CD4-positive, alpha-beta memory T cell (primary cell): ENCODE results near the gene PTPRG. TPM values are rescaled to one million over a fixed set of nuclear protein-coding genes. Genes with fewer than 3 reads are reported as not detected.

Experiments
- CTCF ChIA-PET: fragments of 350-600 bp; sonication (Branson Sonifier 250); formaldehyde crosslinking; loops from one replicate; lab custom pipeline; 2021; ENCODE audit warnings: inconsistent platforms; ENCODE audit not compliant: partially characterized antibody; lab: Charles Lee
- POLR2A ChIA-PET: fragments of 350-600 bp; sonication (Branson Sonifier 250); formaldehyde crosslinking; loops from one replicate; lab custom pipeline; 2021; ENCODE audit not compliant: partially characterized antibody; lab: Charles Lee
- DNase-seq, 5 donors: peaks; one replicate each; pipeline versions ENCODE4 v3.0.0 to v3.0.0-alpha.2; 2020 to 2022; ENCODE audit warnings: mixed read lengths in 1 of 5
- H3K27ac ChIP-seq: one replicate; pipeline ENCODE4 v1.7.0; 2013; ENCODE audit warnings: low read depth, low read length
- H3K27me3 ChIP-seq: 2 replicates; pipeline ENCODE4 v1.7.0; 2013; ENCODE audit warnings: mild to moderate bottlenecking, low read length, moderate library complexity; ENCODE audit not compliant: insufficient read depth
- H3K36me3 ChIP-seq: 2 replicates; pipeline ENCODE4 v1.7.0; 2013; ENCODE audit warnings: mild to moderate bottlenecking, low read length, moderate library complexity; ENCODE audit not compliant: insufficient read depth
- H3K4me1 ChIP-seq: 2 replicates; pipeline ENCODE4 v1.7.0; 2013; ENCODE audit warnings: mild to moderate bottlenecking, low read length, moderate library complexity; ENCODE audit not compliant: insufficient read depth
- H3K4me3 ChIP-seq, 2 donors: one replicate each; pipeline ENCODE4 v1.7.0; 2013; ENCODE audit warnings: low read length in 2 of 2, mild to moderate bottlenecking in 1 of 2
- H3K9me3 ChIP-seq, 2 donors: one replicate each; pipeline ENCODE4 v1.7.0; 2013; ENCODE audit warnings: low read length in 2 of 2, control low read depth in 1 of 2; ENCODE audit not compliant: control insufficient read depth in 1 of 2
- H3K27ac Mint-ChIP-seq, 7 donors: one replicate each; pipeline ENCODE4 v1.8.0; 2020 to 2021; ENCODE audit warnings: mixed read lengths in 7 of 7, mild to moderate bottlenecking in 6 of 7, inconsistent platforms in 3 of 7, moderate library complexity in 3 of 7
- H3K27me3 Mint-ChIP-seq, 2 donors: one replicate each; pipeline ENCODE4 v1.8.0; 2020 to 2021; ENCODE audit warnings: mixed read lengths in 2 of 2
- H3K36me3 Mint-ChIP-seq, 2 donors: one replicate each; pipeline ENCODE4 v1.8.0; 2020 to 2021; ENCODE audit warnings: mixed read lengths in 2 of 2, inconsistent platforms in 1 of 2, mild to moderate bottlenecking in 1 of 2
- H3K4me1 Mint-ChIP-seq, 4 donors: one replicate each; pipeline ENCODE4 v1.8.0; 2020 to 2021; ENCODE audit warnings: mixed read lengths in 4 of 4, mild to moderate bottlenecking in 1 of 4
- H3K4me3 Mint-ChIP-seq, 8 donors: one replicate each; pipeline ENCODE4 v1.8.0; 2020 to 2021; ENCODE audit warnings: mixed read lengths in 8 of 8, mild to moderate bottlenecking in 7 of 8, moderate library complexity in 6 of 8, inconsistent platforms in 3 of 8
- H3K9me3 Mint-ChIP-seq, 8 donors: one replicate each; pipeline ENCODE4 v1.8.0; 2020 to 2021; ENCODE audit warnings: mixed read lengths in 8 of 8, mild to moderate bottlenecking in 5 of 8, inconsistent platforms in 3 of 8, moderate library complexity in 1 of 8
- intact Hi-C: fragments of 100-400 bp; cut with micrococcal nuclease; formaldehyde crosslinking; loops from one replicate; pipeline ENCODE4 v1.15.1; 2023
- polyA plus RNA-seq, 2 donors: library from polyadenylated mRNA; unstranded; fragments of 300-500 nt; fragmentation: Illumina TruSeq; gene quantifications; one replicate each; pipeline ENCODE4 v1.2.3, GENCODE V29; 2021
- total RNA-seq, 2 experiments: library from RNA; stranded (reverse); gene quantifications; one replicate each; pipeline ENCODE4 v1.2.3, GENCODE V29; 2021

PTPRG gene
- total and polyA plus RNA-seq, 4 experiments from 2014 or later = not detected

DNA sequence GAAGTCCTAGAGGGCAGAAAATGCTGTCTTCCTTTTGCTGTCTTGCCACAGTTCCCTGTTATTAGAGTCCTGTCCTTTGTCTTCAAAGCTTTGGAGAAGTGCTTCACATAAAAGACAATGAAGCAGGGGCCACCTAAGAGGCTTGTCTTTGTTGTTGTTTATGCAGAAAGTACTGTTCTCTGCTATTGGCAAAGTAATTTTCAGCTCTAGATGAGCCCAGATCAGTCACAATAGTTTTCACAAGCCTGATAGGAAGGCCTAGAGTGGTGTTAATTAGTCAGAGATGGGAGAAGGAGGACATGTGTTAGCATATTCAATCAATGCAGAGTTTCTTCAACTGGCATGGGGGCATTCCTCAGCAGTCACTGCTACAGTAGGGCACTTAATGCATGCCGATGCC, 300.0 kb downstream of the PTPRG start:
- no peak overlapping the region for H3K27ac Mint-ChIP-seq
- H3K4me3 ChIP-seq = no peak overlapping the region
- no peaks in the 10 kb centered on the region for H3K27me3 ChIP-seq
- H3K9me3 Mint-ChIP-seq = peaks cover 0 to 4% (median 0%) of the 10 kb centered on the region in 8 donors
- no peak for DNase-seq
- no peaks in the 10 kb centered on the region for H3K36me3 ChIP-seq
- H3K4me1 Mint-ChIP-seq = no peaks in the 10 kb centered on the region
- H3K4me3 Mint-ChIP-seq = no peak overlapping the region
- no peak overlapping the region for H3K27ac ChIP-seq
- peaks cover 0 to 1% of the 10 kb centered on the region in 2 donors for H3K27me3 Mint-ChIP-seq
- no peaks in the 10 kb centered on the region for H3K9me3 ChIP-seq
- no peaks in the 10 kb centered on the region for H3K4me1 ChIP-seq
- intact Hi-C loops = no loop called here
- no peaks in the 10 kb centered on the region for H3K36me3 Mint-ChIP-seq
- CTCF ChIA-PET = interaction anchor here (1.0 kb wide), 1 partner anchor 9 kb away, joined by 4 read pairs; no protein-coding TSS in a partner anchor
- POLR2A ChIA-PET = no interaction called here

DNA sequence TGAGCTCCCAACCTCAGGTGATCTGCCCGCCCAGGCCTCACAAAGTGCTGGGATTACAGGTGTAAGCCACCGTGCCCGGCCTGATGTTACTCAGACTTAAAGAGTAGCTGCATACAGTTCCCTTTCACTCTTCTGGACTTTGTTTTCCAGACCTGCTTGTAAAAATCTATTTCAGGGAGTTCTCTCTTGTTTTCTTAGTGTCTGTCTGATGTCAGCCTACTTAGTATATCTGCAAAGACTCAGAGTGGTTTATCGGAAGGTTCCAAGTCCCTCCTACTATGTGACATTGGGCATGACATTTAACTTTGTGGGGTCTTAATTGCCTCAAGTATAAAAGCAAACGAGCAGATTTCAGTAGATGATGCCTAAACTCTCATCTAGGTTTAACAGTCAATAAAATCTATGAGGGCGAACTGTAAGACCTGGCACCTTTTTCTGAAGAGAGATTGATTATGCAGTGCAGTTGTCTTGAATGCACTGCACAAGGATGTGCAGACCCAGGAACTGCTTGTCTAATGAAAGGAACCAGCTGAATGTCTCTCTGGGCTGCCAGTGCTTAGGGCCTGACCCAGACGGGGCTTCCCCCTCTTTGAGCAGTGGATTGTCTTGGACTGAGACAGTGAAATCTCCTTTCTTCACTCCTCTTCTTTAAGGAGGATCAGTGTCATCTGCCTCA, 301.4 kb downstream of the PTPRG start:
- ChIA-PET POLR2A (no interaction called here), CTCF (interaction anchor here (0.7 kb wide), 1 partner anchor 59 kb away, joined by 5 read pairs; no protein-coding TSS in a partner anchor)
- H3K4me1 ChIP-seq = no peaks in the 10 kb centered on the region
- intact Hi-C loops = no loop called here
- no peak overlapping the region for H3K4me3 Mint-ChIP-seq
- no peaks in the 10 kb centered on the region for H3K36me3 ChIP-seq
- H3K9me3 ChIP-seq = no peaks in the 10 kb centered on the region
- H3K27ac ChIP-seq = no peak overlapping the region
- no peak overlapping the region for H3K27ac Mint-ChIP-seq
- DNase-seq = no peak
- no peaks in the 10 kb centered on the region for H3K27me3 ChIP-seq
- no peaks in the 10 kb centered on the region for H3K4me1 Mint-ChIP-seq
- peaks cover 0 to 4% (median 0%) of the 10 kb centered on the region in 8 donors for H3K9me3 Mint-ChIP-seq
- no peak overlapping the region for H3K4me3 ChIP-seq
- peaks cover 0 to 1% of the 10 kb centered on the region in 2 donors for H3K27me3 Mint-ChIP-seq
- no peaks in the 10 kb centered on the region for H3K36me3 Mint-ChIP-seq

DNA sequence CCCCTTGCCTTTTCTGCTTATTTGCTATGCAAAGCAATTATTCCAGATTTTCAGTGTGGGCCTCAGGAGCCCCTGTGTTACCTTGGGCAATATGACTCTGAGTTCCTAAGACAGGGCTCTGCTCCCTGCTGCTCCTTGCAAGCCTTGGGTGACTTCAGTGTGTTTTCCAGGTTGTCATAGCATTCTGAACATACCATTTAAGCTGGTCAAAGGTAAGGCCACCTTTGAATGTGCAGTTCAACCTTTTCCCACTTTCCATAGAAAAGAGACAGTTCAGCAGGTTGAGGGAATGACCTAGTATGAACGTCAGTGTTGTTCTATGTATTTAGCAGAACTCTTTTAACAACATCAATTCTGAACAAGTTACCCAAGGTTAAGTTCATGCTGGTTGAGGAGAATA, 302.2 kb downstream of the PTPRG start:
- POLR2A ChIA-PET = no interaction called here
- no peaks in the 10 kb centered on the region for H3K36me3 ChIP-seq
- intact Hi-C loops = no loop called here

DNA sequence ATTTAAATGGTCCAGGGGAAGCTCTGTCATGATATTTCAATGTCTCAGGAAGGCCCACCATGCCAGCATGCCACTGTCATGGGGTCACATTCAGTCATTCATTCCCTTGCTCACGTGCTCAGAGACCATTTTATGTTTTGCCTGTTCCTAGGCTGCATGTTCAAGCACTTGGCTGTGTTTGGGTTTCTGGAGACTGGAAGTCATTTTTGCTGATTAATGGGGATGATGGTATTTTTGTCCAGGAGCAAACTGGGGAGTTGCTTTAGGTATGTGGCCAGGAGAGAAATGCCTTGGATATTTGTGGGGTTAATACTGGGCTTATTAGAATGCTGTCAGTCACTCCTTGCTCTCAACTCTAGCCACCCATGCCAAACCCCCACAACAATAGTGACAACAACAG, 303.5 kb downstream of the PTPRG start:
- H3K4me1 ChIP-seq = no peaks in the 10 kb centered on the region
- no peaks in the 10 kb centered on the region for H3K27me3 ChIP-seq
- no peak overlapping the region for H3K27ac ChIP-seq
- intact Hi-C loops = no loop called here
- no peaks in the 10 kb centered on the region for H3K27me3 Mint-ChIP-seq
- no peak for DNase-seq
- H3K36me3 Mint-ChIP-seq = no peaks in the 10 kb centered on the region
- no peaks in the 10 kb centered on the region for H3K9me3 ChIP-seq
- H3K4me1 Mint-ChIP-seq = no peaks in the 10 kb centered on the region
- H3K27ac Mint-ChIP-seq = no peak overlapping the region
- ChIA-PET CTCF (no interaction called here), POLR2A (no interaction called here)
- no peaks in the 10 kb centered on the region for H3K36me3 ChIP-seq
- no peak overlapping the region for H3K4me3 ChIP-seq
- no peak overlapping the region for H3K4me3 Mint-ChIP-seq
- H3K9me3 Mint-ChIP-seq = peaks cover 0 to 7% (median 0%) of the 10 kb centered on the region in 8 donors

More for the DNA sequence above, 302.2 kb downstream of the PTPRG start:
- Histone ChIP-seq H3K27me3 (no peaks in the 10 kb centered on the region), H3K27ac (no peak overlapping the region), H3K4me1 (no peaks in the 10 kb centered on the region), H3K4me3 (no peak overlapping the region), H3K9me3 (no peaks in the 10 kb centered on the region)
- Mint-ChIP-seq H3K27me3 (peaks cover 0 to 1% of the 10 kb centered on the region in 2 donors), H3K9me3 (peaks cover 0 to 4% (median 0%) of the 10 kb centered on the region in 8 donors), H3K36me3 (no peaks in the 10 kb centered on the region), H3K27ac (no peak overlapping the region), H3K4me1 (no peaks in the 10 kb centered on the region), H3K4me3 (no peak overlapping the region)
- no peak for DNase-seq
- CTCF ChIA-PET = no interaction called here

DNA sequence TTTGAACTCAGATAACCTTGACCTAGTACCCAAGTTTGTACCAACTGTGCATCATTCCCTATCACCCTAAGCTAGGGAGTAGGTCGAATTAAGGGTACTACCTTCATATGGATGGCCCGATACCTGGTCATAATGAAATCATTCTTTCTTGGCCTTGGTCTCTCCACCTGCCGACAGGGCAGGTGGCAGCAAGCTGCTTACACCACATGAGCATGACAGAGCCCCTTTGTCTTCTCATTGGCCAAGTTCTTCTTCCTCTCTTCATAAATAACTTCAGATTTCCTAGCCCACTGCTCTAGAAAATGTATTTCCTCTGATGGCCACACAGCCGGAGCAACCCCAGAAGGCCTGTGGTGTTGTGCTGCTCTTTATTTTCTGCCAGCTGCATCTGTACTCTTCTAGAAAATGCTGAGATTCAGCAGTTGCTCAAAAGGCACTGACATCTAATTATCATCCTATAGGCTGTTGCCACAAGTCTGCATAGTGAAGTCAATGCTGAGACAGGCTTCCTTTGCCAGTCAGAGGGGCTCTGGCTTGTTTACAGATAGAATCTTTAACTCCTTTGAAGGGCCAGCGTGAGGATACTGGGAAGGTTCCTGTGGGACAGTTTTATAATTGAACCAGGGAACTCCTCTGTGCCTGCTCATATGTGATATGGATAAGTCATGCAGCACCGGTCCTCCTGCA, 304.2 kb downstream of the PTPRG start:
- POLR2A ChIA-PET = no interaction called here
- Mint-ChIP-seq H3K9me3 (peaks cover 0 to 7% (median 0%) of the 10 kb centered on the region in 8 donors), H3K36me3 (no peaks in the 10 kb centered on the region), H3K27me3 (no peaks in the 10 kb centered on the region), H3K4me1 (no peaks in the 10 kb centered on the region), H3K27ac (no peak overlapping the region), H3K4me3 (no peak overlapping the region)
- no peaks in the 10 kb centered on the region for H3K36me3 ChIP-seq
- no peaks in the 10 kb centered on the region for H3K27me3 ChIP-seq
- no peak overlapping the region for H3K4me3 ChIP-seq
- CTCF ChIA-PET = interaction anchor here (0.7 kb wide), 1 partner anchor 130 kb away, joined by 4 read pairs; no protein-coding TSS in a partner anchor
- H3K27ac ChIP-seq = no peak overlapping the region
- H3K4me1 ChIP-seq = no peaks in the 10 kb centered on the region
- intact Hi-C loops = no loop called here
- no peaks in the 10 kb centered on the region for H3K9me3 ChIP-seq
- DNase-seq = no peak

- Histone ChIP-seq H3K4me1 (no peaks in the 10 kb centered on the region), H3K27ac (no peak overlapping the region), H3K4me3 (no peak overlapping the region), H3K36me3 (no peaks in the 10 kb centered on the region), H3K9me3 (no peaks in the 10 kb centered on the region), H3K27me3 (no peaks in the 10 kb centered on the region)
- intact Hi-C loops = no loop called here
- H3K4me1 Mint-ChIP-seq = no peaks in the 10 kb centered on the region
- H3K36me3 Mint-ChIP-seq = no peaks in the 10 kb centered on the region
- no peak for DNase-seq
- H3K9me3 Mint-ChIP-seq = peaks cover 0 to 5% (median 0%) of the 10 kb centered on the region in 8 donors
- ChIA-PET CTCF (interaction anchor here (0.7 kb wide), 1 partner anchor 130 kb away, joined by 4 read pairs; no protein-coding TSS in a partner anchor), POLR2A (no interaction called here)
- H3K4me3 Mint-ChIP-seq = no peak overlapping the region
- no peaks in the 10 kb centered on the region for H3K27me3 Mint-ChIP-seq
- no peak overlapping the region for H3K27ac Mint-ChIP-seq
These were observed 304.8 kb downstream of the PTPRG start for GRCh38 chr3:61866153-61866542.

DNA sequence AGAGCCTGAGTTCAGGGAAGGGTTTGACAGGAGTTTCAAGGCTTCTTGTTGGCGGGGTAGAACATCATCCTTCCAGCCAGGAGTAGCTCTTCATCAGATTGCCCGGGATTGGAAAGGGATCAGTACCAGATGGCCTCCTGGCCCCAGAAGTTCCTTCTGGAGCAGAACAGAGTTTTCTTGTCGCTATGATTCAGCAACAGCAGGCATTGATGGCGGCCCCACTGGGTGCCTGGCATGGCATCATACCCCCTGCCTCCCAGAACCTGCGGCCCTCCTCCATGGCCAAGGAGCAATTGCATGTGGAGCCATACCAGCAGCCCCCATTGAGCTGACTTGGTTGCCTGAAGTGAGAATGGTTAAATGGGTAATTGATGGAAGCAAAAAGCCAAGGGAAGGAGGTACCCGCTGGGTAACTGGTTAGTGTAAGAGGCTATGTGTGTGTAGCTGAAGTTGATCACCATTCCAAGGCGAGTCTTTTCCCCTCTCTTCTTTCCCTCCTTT, 305.6 kb downstream of the PTPRG start:
- H3K4me1 ChIP-seq = no peaks in the 10 kb centered on the region
- ChIA-PET CTCF (no interaction called here), POLR2A (no interaction called here)
- H3K4me3 ChIP-seq = no peak overlapping the region
- intact Hi-C loops = no loop called here
- no peak overlapping the region for H3K4me3 Mint-ChIP-seq
- no peak for DNase-seq
- no peaks in the 10 kb centered on the region for H3K27me3 ChIP-seq
- no peaks in the 10 kb centered on the region for H3K27me3 Mint-ChIP-seq
- H3K36me3 Mint-ChIP-seq = no peaks in the 10 kb centered on the region
- H3K36me3 ChIP-seq = no peaks in the 10 kb centered on the region
- no peak overlapping the region for H3K27ac Mint-ChIP-seq
- no peak overlapping the region for H3K27ac ChIP-seq
- H3K9me3 Mint-ChIP-seq = peaks cover 0 to 5% (median 0%) of the 10 kb centered on the region in 8 donors
- H3K9me3 ChIP-seq = peaks cover 0 to 4% of the 10 kb centered on the region in 2 donors
- no peaks in the 10 kb centered on the region for H3K4me1 Mint-ChIP-seq
